ENCODE data around the gene ALDH2. TPM values are rescaled to one million over a fixed set of nuclear protein-coding genes. Genes with fewer than 3 reads are reported as not detected.
"Not testable (repeated sequence)": the region's sequence is repeated elsewhere in the genome, so short reads cannot be mapped to it uniquely, and the experiment has no call there.

The ALDH2 gene
- total and polyA plus RNA-seq, 9 of the 15 experiments (the other 6 are each of a cell fraction or from before 2014, with no cell fraction given) = 1.9 to 22.5 (median 12.2) TPM

- not testable (repeated sequence) for BruUV-seq (replicated peaks)
Measured at GRCh38 chr12:111834740-111835386, 68.1 kb downstream of the ALDH2 start.

GRCh38 chr12:111835531-111836181 is 68.9 kb downstream of the ALDH2 start:
- H3K27ac ChIP-seq (ENCODE audit: extremely low read depth, low read depth, low read length) = not testable (repeated sequence)

More at GRCh38 chr12:111834740-111835386, 68.1 kb downstream of the ALDH2 start:
- H3K4me1 ChIP-seq (replicated peaks in 1 of 2; ENCODE audit: control insufficient read depth in 2 of 2, insufficient read depth in 2 of 2, low read length in 2 of 2) = peaks cover 8 to 27% of the 10 kb centered on the region in 2 experiments; a peak in 4 of 5 replicates
- H3K27me3 ChIP-seq (ENCODE audit: control insufficient read depth in 2 of 2, insufficient read depth in 2 of 2, low read length in 2 of 2); in situ Hi-C loops (cut with MboI); H3K9ac ChIP-seq (ENCODE audit: insufficient read depth in 1 of 2, low read depth in 2 of 2, low read length in 2 of 2); H3K36me3 ChIP-seq (ENCODE audit: control insufficient read depth, insufficient read depth, low read length); H3K27ac ChIP-seq (ENCODE audit: extremely low read depth, low read depth, low read length); DNase-seq (ENCODE audit: extremely low read depth in 1 of 4, low spot score in 3 of 4); H3K4me2 ChIP-seq (ENCODE audit: insufficient read depth, low read length); intact Hi-C loops (cut with micrococcal nuclease); H3K79me2 ChIP-seq (ENCODE audit: control insufficient read depth, insufficient read depth, low read length); H4K20me1 ChIP-seq (replicated peaks; ENCODE audit: control insufficient read depth, insufficient read depth, low read length); H3K9me1 ChIP-seq (ENCODE audit: control insufficient read depth, insufficient read depth, low read length); H3K9me3 ChIP-seq (replicated peaks; ENCODE audit: control insufficient read depth, insufficient read depth, low read depth, low read length); POLR2A ChIA-PET; ATAC-seq; H3K4me3 ChIP-seq; FAIRE-seq; CTCF ChIA-PET (ENCODE audit: low intra/inter-chr PET ratio): not testable (repeated sequence)
- peak overlapping the region; percentile 81 for H2AFZ ChIP-seq (ENCODE audit: low read depth, low read length)
- TF ChIP-seq FOXK2 (conservative IDR thresholded peaks at IDR 0.05 in 1 of 2, IDR thresholded peaks at IDR 0.05 in 1 of 2; ENCODE audit: low read depth in 2 of 2) (peak in 1 of 2 experiments; percentile 37; a peak in 1 of 4 replicates), MAX (CRISPR knock-in tag; IDR thresholded peaks at IDR 0.05) (peak; percentile 21; the same call in 1 of the 2 replicates), FOXA3 (CRISPR knock-in tag; conservative IDR thresholded peaks at IDR 0.05 in 1 of 2, IDR thresholded peaks at IDR 0.05 in 1 of 2) (0 out of 4 replicates have a peak, but pooled peaks of 1 of the 2 experiments have one; percentile 67), NFRKB (IDR thresholded peaks at IDR 0.05; ENCODE audit: low read depth) (0 out of 2 replicates have a peak, but pooled peaks have one; percentile 48), ZNF592 (IDR thresholded peaks at IDR 0.05) (peak; percentile 46)
- 64% methylated on average over 19 of the region's 22 CpGs for WGBS (ENCODE audit: insufficient coverage, low coverage, missing lambda C conversion rate)

More at GRCh38 chr12:111835531-111836181, 68.9 kb downstream of the ALDH2 start:
- intact Hi-C loops (cut with micrococcal nuclease); CTCF ChIA-PET (ENCODE audit: low intra/inter-chr PET ratio); ATAC-seq; H3K4me2 ChIP-seq (ENCODE audit: insufficient read depth, low read length); FAIRE-seq; BruUV-seq (replicated peaks); H2AFZ ChIP-seq (ENCODE audit: low read depth, low read length); H4K20me1 ChIP-seq (replicated peaks; ENCODE audit: control insufficient read depth, insufficient read depth, low read length); H3K9me1 ChIP-seq (ENCODE audit: control insufficient read depth, insufficient read depth, low read length); DNase-seq (ENCODE audit: extremely low read depth in 1 of 4, low spot score in 3 of 4); H3K27me3 ChIP-seq (ENCODE audit: control insufficient read depth in 2 of 2, insufficient read depth in 2 of 2, low read length in 2 of 2); H3K9ac ChIP-seq (ENCODE audit: insufficient read depth in 1 of 2, low read depth in 2 of 2, low read length in 2 of 2); in situ Hi-C loops (cut with MboI); H3K9me3 ChIP-seq (replicated peaks; ENCODE audit: control insufficient read depth, insufficient read depth, low read depth, low read length); H3K4me3 ChIP-seq: not testable (repeated sequence)
- peaks cover 16% of the 10 kb centered on the region for H3K79me2 ChIP-seq (ENCODE audit: control insufficient read depth, insufficient read depth, low read length)
- H3K4me1 ChIP-seq (replicated peaks in 1 of 2; ENCODE audit: control insufficient read depth in 2 of 2, insufficient read depth in 2 of 2, low read length in 2 of 2) = peaks cover 14 to 31% of the 10 kb centered on the region in 2 experiments; a peak in 4 of 5 replicates
- POLR2A ChIA-PET = interaction anchor here (0.6 kb wide), 2 partner anchors 676 to 692 kb away, joined by 3 read pairs; no protein-coding TSS in a partner anchor
- 88% methylated on average over 15 of the region's 28 CpGs for WGBS (ENCODE audit: insufficient coverage, low coverage, missing lambda C conversion rate)
- peaks cover 13% of the 10 kb centered on the region for H3K36me3 ChIP-seq (ENCODE audit: control insufficient read depth, insufficient read depth, low read length)

Measured in K562 (cell line).